IPS-15b (cell line): ENCODE data around the gene NHLH2.

Experiments used
- H3K27me3 ChIP-seq: one replicate; pipeline ENCODE4 v1.6.1; 2013; ENCODE audit warnings: low read length; ENCODE audit not compliant: control insufficient read depth, insufficient read depth
- H3K36me3 ChIP-seq: one replicate; pipeline ENCODE4 v1.6.1; 2013; ENCODE audit warnings: low read length; ENCODE audit not compliant: control insufficient read depth, insufficient read depth
- H3K4me1 ChIP-seq: one replicate; pipeline ENCODE4 v1.6.1; 2013; ENCODE audit warnings: mild to moderate bottlenecking, low read length; ENCODE audit not compliant: control insufficient read depth, insufficient read depth
- H3K4me3 ChIP-seq: one replicate; pipeline ENCODE4 v1.5.1; 2013; ENCODE audit warnings: low read depth, low read length
- H3K9ac ChIP-seq: one replicate; pipeline ENCODE4 v1.6.1; 2013; ENCODE audit warnings: low read depth, mild to moderate bottlenecking, low read length
- H3K9me3 ChIP-seq: one replicate; pipeline ENCODE4 v1.6.1; 2013; ENCODE audit warnings: mild to moderate bottlenecking, low read length; ENCODE audit not compliant: control insufficient read depth, insufficient read depth

The NHLH2 gene

GRCh38 chr1:115840605-115841460 lies at the start of gene NHLH2:
TSS of gene NHLH2 (minus strand) at chr1:115841126. CDS start at chr1:115838372, 2,754 bp downstream.
- peak within 1 kb of the TSS; percentile 81 for H3K9ac ChIP-seq
- H3K4me3 ChIP-seq = peak within 1 kb of the TSS; percentile 67

GRCh38 chr1:115890580-115890979 lies 49.7 kb upstream of the NHLH2 start:
- no peaks in the 10 kb centered on the region for H3K4me1 ChIP-seq
- no peaks in the 10 kb centered on the region for H3K36me3 ChIP-seq
- H3K9me3 ChIP-seq = no peaks in the 10 kb centered on the region
- H3K4me3 ChIP-seq = no peak overlapping the region
- no peak overlapping the region for H3K9ac ChIP-seq
- no peaks in the 10 kb centered on the region for H3K27me3 ChIP-seq

More at GRCh38 chr1:115840605-115841460, at the start of gene NHLH2:
- no peaks in the 10 kb centered on the region for H3K9me3 ChIP-seq
- peaks cover 51% of the 10 kb centered on the region for H3K27me3 ChIP-seq
- peaks cover 4% of the 10 kb centered on the region for H3K4me1 ChIP-seq
- no peaks in the 10 kb centered on the region for H3K36me3 ChIP-seq

- H3K9me3 ChIP-seq = no peaks in the 10 kb centered on the region
- no peak overlapping the region for H3K4me3 ChIP-seq
- no peaks in the 10 kb centered on the region for H3K27me3 ChIP-seq
- no peak overlapping the region for H3K9ac ChIP-seq
- no peaks in the 10 kb centered on the region for H3K4me1 ChIP-seq
- H3K36me3 ChIP-seq = no peaks in the 10 kb centered on the region
Measured at GRCh38 chr1:115888976-115889375, 48.0 kb upstream of the NHLH2 start.

- H3K9me3 ChIP-seq = no peaks in the 10 kb centered on the region
- H3K9ac ChIP-seq = no peak overlapping the region
- H3K4me1 ChIP-seq = no peaks in the 10 kb centered on the region
- no peaks in the 10 kb centered on the region for H3K36me3 ChIP-seq
- no peaks in the 10 kb centered on the region for H3K27me3 ChIP-seq
- no peak overlapping the region for H3K4me3 ChIP-seq
Measured at GRCh38 chr1:115882913-115883902, 42.3 kb upstream of the NHLH2 start.

GRCh38 chr1:115880981-115881672 lies 40.2 kb upstream of the NHLH2 start:
- Histone ChIP-seq H3K9ac (no peak overlapping the region), H3K36me3 (no peaks in the 10 kb centered on the region), H3K27me3 (no peaks in the 10 kb centered on the region), H3K4me3 (no peak overlapping the region), H3K9me3 (no peaks in the 10 kb centered on the region), H3K4me1 (no peaks in the 10 kb centered on the region)

GRCh38 chr1:115879977-115880376 lies 39.1 kb upstream of the NHLH2 start:
- Histone ChIP-seq H3K4me3 (no peak overlapping the region), H3K4me1 (no peaks in the 10 kb centered on the region), H3K27me3 (no peaks in the 10 kb centered on the region), H3K9ac (no peak overlapping the region), H3K9me3 (no peaks in the 10 kb centered on the region), H3K36me3 (no peaks in the 10 kb centered on the region)

GRCh38 chr1:115877511-115877910 lies 36.6 kb upstream of the NHLH2 start:
- H3K4me1 ChIP-seq = no peaks in the 10 kb centered on the region
- no peaks in the 10 kb centered on the region for H3K9me3 ChIP-seq
- H3K4me3 ChIP-seq = no peak overlapping the region
- no peaks in the 10 kb centered on the region for H3K27me3 ChIP-seq
- no peak overlapping the region for H3K9ac ChIP-seq
- no peaks in the 10 kb centered on the region for H3K36me3 ChIP-seq

- Histone ChIP-seq H3K27me3 (no peaks in the 10 kb centered on the region), H3K9me3 (no peaks in the 10 kb centered on the region), H3K4me1 (no peaks in the 10 kb centered on the region), H3K36me3 (no peaks in the 10 kb centered on the region), H3K9ac (no peak overlapping the region), H3K4me3 (no peak overlapping the region)
Measured at GRCh38 chr1:115874904-115875303, 34.0 kb upstream of the NHLH2 start.

- H3K4me3 ChIP-seq = no peak overlapping the region
- H3K4me1 ChIP-seq = no peaks in the 10 kb centered on the region
- H3K9ac ChIP-seq = no peak overlapping the region
- no peaks in the 10 kb centered on the region for H3K27me3 ChIP-seq
- no peaks in the 10 kb centered on the region for H3K36me3 ChIP-seq
- no peaks in the 10 kb centered on the region for H3K9me3 ChIP-seq
Measured at GRCh38 chr1:115874497-115874896, 33.6 kb upstream of the NHLH2 start.

- H3K4me1 ChIP-seq = no peaks in the 10 kb centered on the region
- H3K4me3 ChIP-seq = no peak overlapping the region
- no peaks in the 10 kb centered on the region for H3K27me3 ChIP-seq
- no peaks in the 10 kb centered on the region for H3K9me3 ChIP-seq
- H3K36me3 ChIP-seq = no peaks in the 10 kb centered on the region
- H3K9ac ChIP-seq = no peak overlapping the region
Measured at GRCh38 chr1:115873184-115873583, 32.3 kb upstream of the NHLH2 start.

GRCh38 chr1:115869064-115869463 lies 28.1 kb upstream of the NHLH2 start:
- H3K4me3 ChIP-seq = no peak overlapping the region
- H3K27me3 ChIP-seq = no peaks in the 10 kb centered on the region
- H3K4me1 ChIP-seq = no peaks in the 10 kb centered on the region

More at GRCh38 chr1:115869064-115869463, 28.1 kb upstream of the NHLH2 start:
- Histone ChIP-seq H3K36me3 (no peaks in the 10 kb centered on the region), H3K9ac (no peak overlapping the region), H3K9me3 (no peaks in the 10 kb centered on the region)
